ENCODE measurements around the gene ZNF784.

ZNF784 gene

DNA sequence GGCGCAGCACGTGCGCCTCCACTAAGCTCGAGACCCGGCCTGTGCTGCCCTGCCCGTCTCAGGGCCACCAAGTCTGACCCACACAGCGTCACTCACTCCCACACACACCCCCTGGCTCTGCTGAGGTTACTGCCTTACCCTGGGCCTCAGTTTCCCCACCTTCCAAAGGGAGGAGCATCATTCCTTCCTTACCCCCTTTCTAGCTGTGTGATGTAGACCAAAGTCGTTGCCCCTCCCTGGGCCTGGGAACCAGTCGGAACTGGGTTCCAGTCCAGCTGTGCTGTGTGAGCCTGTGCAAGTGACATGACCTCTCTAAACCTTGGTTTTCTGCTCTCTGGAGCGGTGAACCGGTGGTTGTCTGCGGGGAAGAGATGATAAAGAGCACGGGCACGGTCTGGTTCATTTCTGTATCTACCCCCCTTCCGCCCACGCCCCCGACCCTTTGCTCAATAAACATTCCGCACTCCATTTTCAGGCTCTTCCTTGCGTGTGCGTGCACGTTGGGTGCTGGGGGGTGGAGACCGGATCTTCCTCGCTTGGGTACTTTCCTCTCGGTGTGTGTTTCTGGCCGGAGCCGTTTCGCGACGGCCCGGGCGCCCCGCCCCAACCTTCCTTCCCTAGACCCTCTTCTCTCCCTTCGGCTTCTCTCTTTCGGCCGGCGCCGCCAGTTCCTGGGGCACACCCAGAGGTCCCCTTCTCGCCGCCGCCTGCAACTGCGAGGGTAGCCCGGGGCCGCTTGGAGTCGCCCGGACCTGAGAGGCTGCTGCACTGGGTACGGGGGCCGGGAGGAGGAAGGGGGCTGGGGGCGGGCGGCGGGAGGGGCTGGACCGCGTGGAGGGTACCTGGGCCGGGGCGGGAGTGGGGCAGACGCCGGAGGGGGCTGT is 18.9 kb upstream of the ZNF784 start, which contains the start of gene ZNF581:
TSS of gene ZNF581 (plus strand) at position 647 of the 884 bp plus-strand sequence. CDS start 923 bp downstream, outside the sequence.
- no peak for DNase-seq (ENCODE audit: low read depth)

DNA sequence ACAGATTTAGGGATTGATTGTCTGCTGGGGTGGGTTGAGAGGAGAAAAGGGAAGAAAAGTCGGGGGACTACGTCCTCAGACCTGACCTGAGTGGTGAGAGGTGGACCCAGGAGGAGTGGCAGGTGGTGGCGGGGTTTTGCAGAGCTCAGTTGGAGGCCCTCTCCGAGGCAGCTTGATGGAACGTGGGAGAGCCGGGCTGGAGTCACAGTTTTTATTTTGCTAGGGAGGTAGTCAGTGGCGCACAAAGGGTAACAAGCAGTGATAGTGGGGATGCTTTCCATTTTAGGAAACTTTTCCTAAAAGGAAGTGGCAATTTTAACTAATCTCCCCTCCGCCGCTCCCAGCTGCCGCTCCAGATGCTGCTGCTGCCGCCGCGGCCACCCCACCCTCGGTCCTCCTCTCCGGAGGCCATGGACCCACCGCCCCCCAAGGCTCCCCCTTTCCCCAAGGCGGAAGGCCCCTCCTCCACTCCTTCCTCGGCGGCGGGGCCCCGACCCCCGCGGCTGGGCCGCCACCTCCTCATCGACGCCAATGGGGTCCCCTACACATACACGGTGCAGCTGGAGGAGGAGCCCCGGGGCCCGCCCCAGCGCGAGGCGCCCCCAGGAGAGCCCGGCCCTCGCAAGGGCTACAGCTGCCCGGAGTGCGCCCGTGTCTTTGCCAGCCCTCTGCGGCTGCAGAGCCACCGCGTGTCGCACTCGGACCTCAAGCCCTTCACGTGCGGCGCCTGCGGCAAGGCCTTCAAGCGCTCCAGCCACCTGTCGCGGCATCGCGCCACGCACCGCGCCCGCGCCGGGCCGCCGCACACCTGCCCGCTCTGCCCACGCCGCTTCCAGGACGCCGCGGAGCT is 18.0 kb upstream of the ZNF784 start:
- DNase-seq (ENCODE audit: low read depth), result no peak

- DNase-seq (ENCODE audit: low read depth), result no peak
Measured at GRCh38 chr19:55641426-55642152, 17.2 kb upstream of the ZNF784 start.

GRCh38 chr19:55640577-55641425 is 16.4 kb upstream of the ZNF784 start, which contains the start of gene ZNF580:
Gene ZNF580 (plus strand): TSS chr19:55641002. CDS start chr19:55642509, 1,507 bp downstream.
- no peak for DNase-seq (ENCODE audit: low read depth)

DNA sequence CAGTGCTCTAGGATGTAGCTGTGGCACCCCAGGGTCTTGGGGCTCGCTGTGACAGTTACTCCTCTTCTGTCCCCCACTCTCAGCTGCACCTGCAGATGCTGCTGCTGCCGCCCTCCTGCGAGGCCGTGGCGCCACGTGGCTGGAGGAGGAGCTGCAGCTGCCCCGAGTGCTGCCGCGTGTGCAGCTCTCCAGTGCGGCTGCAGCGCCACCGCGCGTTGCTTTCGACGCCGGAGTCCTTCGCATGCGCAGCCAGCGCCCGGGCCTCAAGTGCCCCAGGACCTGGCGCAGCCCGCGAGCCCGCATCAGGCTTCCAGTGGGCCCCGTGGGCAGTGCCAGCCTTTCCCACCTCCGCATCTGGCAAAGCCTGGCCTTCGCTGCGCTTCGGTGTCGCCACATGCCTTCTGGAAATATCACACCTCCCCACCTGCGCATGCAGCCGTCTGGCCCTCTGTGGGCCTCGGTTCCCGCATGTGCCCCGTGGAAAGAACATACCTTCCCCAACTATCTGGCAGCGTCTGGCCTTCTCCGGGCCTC is 15.7 kb upstream of the ZNF784 start:
- DNase-seq (ENCODE audit: low read depth), result no peak

DNA sequence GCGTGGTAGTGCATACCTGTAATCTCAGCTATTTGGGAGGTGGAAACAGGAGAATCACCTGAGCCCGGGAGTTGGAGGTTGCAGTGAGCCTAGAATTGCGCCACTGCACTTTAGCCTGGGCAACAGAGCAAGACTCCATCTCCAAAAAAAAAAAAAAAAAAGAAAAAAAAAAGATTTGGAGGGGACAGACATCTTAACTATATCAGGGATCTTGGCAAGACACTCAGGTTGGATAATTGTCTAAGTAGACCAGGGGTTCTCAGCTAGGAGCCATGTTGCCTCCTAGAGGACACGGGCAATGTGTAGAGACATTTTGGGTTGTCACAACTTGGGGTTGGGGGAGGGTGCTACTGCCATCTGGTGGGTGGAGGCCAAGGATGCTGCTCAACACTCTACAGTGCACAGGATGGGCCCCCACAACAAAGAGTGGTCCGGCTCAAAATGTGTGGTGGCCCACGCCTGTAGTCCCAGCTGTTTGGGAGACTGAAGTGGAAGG is 14.5 kb upstream of the ZNF784 start:
- DNase-seq (ENCODE audit: low read depth), result no peak

GRCh38 chr19:55637534-55637933 is 13.2 kb upstream of the ZNF784 start:
- no peak for DNase-seq (ENCODE audit: low read depth)

- DNase-seq (ENCODE audit: low read depth), result no peak
Measured at GRCh38 chr19:55636723-55637122, 12.4 kb upstream of the ZNF784 start.

GRCh38 chr19:55635856-55636440 is 11.6 kb upstream of the ZNF784 start:
- DNase-seq (ENCODE audit: low read depth), result no peak

DNA sequence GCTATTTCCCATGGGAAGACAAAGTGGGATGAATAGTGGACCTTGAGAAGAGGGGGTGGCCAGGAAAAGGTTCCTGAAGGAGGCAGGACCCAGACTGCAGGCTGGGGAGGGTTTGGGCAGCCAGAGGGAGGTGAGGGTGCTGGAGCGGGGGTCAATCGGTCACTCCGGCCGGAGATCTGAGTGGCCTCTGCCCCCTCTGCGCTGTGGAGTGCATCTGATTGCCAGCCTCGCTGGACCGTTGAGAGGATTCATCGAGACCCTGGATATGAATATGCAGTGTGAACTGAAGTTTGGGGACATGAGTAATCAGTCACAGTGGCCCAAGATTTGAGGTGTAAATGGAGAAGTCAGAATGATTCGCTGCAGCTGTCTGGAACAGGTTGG is 11.0 kb upstream of the ZNF784 start:
- no peak for DNase-seq (ENCODE audit: low read depth)

DNA sequence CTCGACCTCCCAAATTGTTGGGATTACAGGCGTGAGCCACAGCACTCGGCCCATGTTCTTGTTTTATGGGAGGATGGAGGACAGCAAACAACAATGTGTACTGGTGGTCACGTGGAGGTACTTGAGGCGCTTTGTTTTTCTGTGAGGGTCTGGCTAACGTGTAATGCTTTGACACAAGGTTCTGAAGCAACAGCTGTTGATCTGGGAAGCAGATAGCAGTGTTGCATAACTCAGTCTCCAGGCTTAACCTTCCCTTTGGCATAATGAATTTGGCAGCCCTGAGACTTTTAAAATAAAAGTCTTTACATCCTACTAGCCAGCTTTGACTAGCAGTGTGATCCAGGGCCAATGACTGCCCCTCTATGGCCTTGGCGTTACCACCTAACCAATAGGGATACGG is 9.5 kb upstream of the ZNF784 start:
- DNase-seq (ENCODE audit: low read depth), result no peak

- peak; percentile 79 for DNase-seq (ENCODE audit: low read depth)
Measured at GRCh38 chr19:55632463-55632834, 8.1 kb upstream of the ZNF784 start.

- no peak for DNase-seq (ENCODE audit: low read depth)
Measured at GRCh38 chr19:55626350-55626749, 2.0 kb upstream of the ZNF784 start.

DNA sequence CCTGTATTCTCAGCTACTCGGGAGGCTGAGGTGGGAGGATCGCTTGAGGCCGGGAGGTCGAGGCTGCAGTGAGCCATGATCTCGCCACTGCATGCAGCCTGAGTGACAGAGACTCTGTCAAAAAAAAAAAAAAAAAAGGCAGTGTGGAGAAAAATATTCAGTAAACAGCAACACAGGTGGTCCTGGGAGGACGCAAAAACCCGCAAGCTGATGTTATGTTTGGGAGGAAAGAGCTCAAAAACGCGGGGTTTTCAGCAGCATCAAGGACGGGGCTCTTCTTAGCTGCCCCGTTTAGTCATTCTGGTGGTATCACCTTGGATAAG is 599 bp upstream of the ZNF784 start:
- DNase-seq (ENCODE audit: low read depth), result no peak

- no peak for DNase-seq (ENCODE audit: low read depth)
Measured at GRCh38 chr19:55623561-55623960, 805 bp downstream of the ZNF784 start.

DNA sequence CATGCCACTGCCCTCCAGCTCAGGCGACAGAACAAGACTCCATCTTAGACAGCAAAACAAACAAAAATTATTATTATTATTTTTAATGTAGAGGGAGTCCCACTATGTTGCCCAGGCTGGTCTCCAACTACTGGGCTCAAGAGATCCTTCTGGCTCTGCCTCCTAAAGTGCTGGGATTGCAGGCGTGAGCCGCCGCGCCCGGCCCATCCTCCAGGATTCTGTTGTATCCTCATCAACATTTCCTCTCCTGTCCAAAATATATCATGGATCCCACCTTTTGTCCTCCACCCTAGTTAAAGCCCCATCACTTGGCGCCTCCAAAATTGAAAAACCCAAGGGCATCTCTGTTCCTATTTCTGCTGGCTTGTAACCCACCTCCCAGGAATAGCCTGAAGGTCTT is 1.2 kb downstream of the ZNF784 start:
- DNase-seq (ENCODE audit: low read depth), result no peak

DNA sequence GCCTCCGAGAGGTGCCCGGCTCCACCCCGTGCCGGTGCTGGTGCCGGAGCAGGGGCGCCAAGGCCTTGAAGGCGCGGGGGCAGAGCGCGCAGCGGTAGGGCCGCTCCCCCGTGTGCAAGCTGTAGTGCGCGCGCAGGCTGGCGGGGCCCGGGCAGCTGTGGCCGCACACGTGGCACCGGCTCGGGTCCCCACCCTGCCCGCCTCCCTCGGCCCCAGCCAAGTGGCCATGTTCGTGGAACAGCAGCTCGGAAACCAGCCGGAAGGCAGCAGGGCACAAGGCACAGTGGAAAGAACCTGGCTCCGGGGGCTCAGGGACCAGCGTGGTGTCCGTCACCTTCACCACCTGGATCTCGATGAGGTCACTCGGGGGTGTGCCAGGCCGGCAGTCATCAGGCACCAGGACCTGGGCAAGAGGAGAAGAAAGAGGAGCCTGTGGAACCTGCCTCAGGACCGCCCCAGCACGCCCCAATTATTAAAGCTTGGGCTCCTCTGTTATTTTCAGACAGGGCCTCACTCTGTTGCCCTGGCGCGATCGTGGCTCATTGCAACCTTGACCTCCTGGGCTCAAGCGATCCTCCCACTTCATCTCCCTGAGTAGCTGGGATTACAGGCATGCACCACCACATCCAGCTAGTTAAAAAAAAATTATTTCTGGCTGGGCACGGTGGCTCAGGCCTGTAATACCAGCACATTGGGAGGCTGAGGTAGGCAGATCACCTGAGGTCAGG is 2.0 kb downstream of the ZNF784 start:
- no peak for DNase-seq (ENCODE audit: low read depth)

GRCh38 chr19:55621673-55622231 is 2.6 kb downstream of the ZNF784 start:
- DNase-seq (ENCODE audit: low read depth), result no peak

- no peak for DNase-seq (ENCODE audit: low read depth)
Measured at GRCh38 chr19:55621205-55621672, 3.1 kb downstream of the ZNF784 start.

Measured in HS-5 (cell line).